ENCODE measurements around the gene AMZ1. TPM values are rescaled to one million over a fixed set of nuclear protein-coding genes. Genes with fewer than 3 reads are reported as not detected.

The AMZ1 gene
- total RNA-seq, 2 donors from 2014 or later: not detected

GRCh38 chr7:2750004-2750407 is 62.0 kb downstream of the AMZ1 start:
- no peaks in the 10 kb centered on the region for H3K27me3 ChIP-seq
- DNase-seq: no peak
- ATAC-seq: no peak
- intact Hi-C loops (cut with DNase I): no loop called here
- H3K36me3 ChIP-seq (replicated peaks in 1 of 2; ENCODE audit: insufficient read depth in 1 of 2, low read depth in 2 of 2): no peaks in the 10 kb centered on the region
- no peak overlapping the region for H3K27ac ChIP-seq
- no peaks in the 10 kb centered on the region for H3K9me3 ChIP-seq
- H3K4me1 ChIP-seq: no peaks in the 10 kb centered on the region
- 87 to 91% methylated on average over 5 of the region's 5 CpGs for WGBS, 2 donors
- no peak overlapping the region for H3K4me3 ChIP-seq
- TF ChIP-seq POLR2A (IDR thresholded peaks at IDR 0.05): no peak
- TF ChIP-seq, protein P1, sequence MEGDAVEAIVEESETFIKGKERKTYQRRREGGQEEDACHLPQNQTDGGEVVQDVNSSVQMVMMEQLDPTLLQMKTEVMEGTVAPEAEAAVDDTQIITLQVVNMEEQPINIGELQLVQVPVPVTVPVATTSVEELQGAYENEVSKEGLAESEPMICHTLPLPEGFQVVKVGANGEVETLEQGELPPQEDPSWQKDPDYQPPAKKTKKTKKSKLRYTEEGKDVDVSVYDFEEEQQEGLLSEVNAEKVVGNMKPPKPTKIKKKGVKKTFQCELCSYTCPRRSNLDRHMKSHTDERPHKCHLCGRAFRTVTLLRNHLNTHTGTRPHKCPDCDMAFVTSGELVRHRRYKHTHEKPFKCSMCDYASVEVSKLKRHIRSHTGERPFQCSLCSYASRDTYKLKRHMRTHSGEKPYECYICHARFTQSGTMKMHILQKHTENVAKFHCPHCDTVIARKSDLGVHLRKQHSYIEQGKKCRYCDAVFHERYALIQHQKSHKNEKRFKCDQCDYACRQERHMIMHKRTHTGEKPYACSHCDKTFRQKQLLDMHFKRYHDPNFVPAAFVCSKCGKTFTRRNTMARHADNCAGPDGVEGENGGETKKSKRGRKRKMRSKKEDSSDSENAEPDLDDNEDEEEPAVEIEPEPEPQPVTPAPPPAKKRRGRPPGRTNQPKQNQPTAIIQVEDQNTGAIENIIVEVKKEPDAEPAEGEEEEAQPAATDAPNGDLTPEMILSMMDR (IDR thresholded peaks at IDR 0.05): no peak

DNA sequence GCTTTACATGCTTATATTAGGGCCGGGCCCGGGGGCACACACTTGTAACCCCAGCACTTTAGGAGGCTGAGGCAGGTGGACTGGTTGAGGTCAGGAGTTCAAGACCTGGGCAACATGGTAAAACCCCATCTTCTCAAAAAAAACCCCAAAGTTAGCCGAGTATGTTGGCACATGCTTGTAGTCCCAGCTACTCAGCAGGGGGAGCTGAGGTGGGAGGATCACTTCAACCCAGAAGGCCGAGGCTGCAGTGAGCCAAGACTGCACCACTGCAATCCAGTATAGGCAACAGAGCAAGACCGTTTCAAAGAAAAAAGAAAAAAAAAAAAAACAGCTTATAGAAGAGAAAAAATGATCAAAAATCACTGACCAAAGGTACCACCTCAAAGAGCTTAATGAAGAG is 63.1 kb downstream of the AMZ1 start:
- 59 to 63% methylated on average over 5 of the region's 5 CpGs for WGBS, 2 donors
- no peak overlapping the region for H3K4me3 ChIP-seq
- no peaks in the 10 kb centered on the region for H3K36me3 ChIP-seq (replicated peaks in 1 of 2; ENCODE audit: insufficient read depth in 1 of 2, low read depth in 2 of 2)
- DNase-seq (no peak), ATAC-seq (no peak)
- H3K27me3 ChIP-seq: no peaks in the 10 kb centered on the region
- TF ChIP-seq, protein P1 (IDR thresholded peaks at IDR 0.05): no peak
- TF ChIP-seq POLR2A (IDR thresholded peaks at IDR 0.05): no peak
- no peaks in the 10 kb centered on the region for H3K9me3 ChIP-seq
- H3K4me1 ChIP-seq: no peaks in the 10 kb centered on the region
- intact Hi-C loops (cut with DNase I): no loop called here
- H3K27ac ChIP-seq: no peak overlapping the region

- no peak for DNase-seq
- intact Hi-C loops (cut with DNase I): no loop called here
- ATAC-seq: no peak
- TF ChIP-seq POLR2A (IDR thresholded peaks at IDR 0.05): no peak
- TF ChIP-seq, protein P1 (IDR thresholded peaks at IDR 0.05): no peak
- Histone ChIP-seq H3K9me3 (no peaks in the 10 kb centered on the region), H3K4me3 (no peak overlapping the region), H3K27me3 (no peaks in the 10 kb centered on the region), H3K27ac (no peak overlapping the region), H3K4me1 (no peaks in the 10 kb centered on the region), H3K36me3 (replicated peaks in 1 of 2; ENCODE audit: insufficient read depth in 1 of 2, low read depth in 2 of 2) (no peaks in the 10 kb centered on the region)
- 91 to 98% methylated on average over 3 of the region's 3 CpGs for WGBS, 2 donors
These were observed 65.1 kb downstream of the AMZ1 start for GRCh38 chr7:2753148-2753547.

DNA sequence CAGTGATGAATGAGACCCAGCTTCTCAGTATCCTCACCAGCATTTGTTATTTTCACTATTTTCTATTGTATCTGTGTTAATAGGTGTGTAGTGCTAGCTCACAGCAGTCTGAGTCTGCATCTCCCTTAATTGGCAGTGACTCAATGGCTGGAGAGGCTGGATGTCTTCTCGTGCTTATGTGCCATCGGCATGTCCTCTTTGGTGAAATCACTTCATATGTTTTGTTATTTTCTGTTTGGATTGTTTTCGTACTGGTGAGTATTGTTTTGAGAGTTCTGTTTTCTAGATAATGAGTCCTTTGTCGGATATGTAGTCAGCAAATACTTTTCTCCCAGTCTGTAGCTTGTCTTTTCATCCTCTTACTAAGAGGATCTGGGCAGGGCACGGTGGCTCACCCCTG is 66.1 kb downstream of the AMZ1 start:
- intact Hi-C loops (cut with DNase I): no loop called here
- no peaks in the 10 kb centered on the region for H3K27me3 ChIP-seq
- 93 to 97% methylated on average over 5 of the region's 5 CpGs for WGBS, 2 donors

DNA sequence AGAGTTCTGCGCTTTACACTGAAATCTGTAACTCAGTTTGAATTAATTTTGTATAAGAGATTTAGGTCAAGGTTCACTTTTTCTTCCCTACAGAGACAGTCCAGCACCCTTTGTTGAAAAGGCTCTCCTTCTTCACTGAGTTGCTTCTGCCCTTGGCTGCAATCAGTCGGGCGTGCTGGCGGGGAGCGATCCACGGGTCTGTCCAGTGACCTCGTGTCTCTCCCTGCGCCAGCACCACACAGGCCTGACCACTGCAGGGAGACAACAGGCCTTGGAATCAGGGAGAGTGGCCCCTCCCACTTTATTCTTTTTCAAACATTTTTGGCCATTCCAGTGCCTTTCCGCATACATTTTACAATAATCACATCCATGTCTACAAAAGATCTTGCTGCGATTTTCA is 66.9 kb downstream of the AMZ1 start:
- H3K27me3 ChIP-seq: no peaks in the 10 kb centered on the region
- H3K4me1 ChIP-seq: no peaks in the 10 kb centered on the region
- DNase-seq (no peak), ATAC-seq (no peak)
- intact Hi-C loops (cut with DNase I): no loop called here
- no peaks in the 10 kb centered on the region for H3K36me3 ChIP-seq (replicated peaks in 1 of 2; ENCODE audit: insufficient read depth in 1 of 2, low read depth in 2 of 2)
- TF ChIP-seq, protein P1 (IDR thresholded peaks at IDR 0.05): no peak
- no peak for TF ChIP-seq POLR2A (IDR thresholded peaks at IDR 0.05)
- H3K9me3 ChIP-seq: no peaks in the 10 kb centered on the region
- 92 to 95% methylated on average over 10 of the region's 10 CpGs for WGBS, 2 donors
- H3K4me3 ChIP-seq: no peak overlapping the region
- H3K27ac ChIP-seq: no peak overlapping the region

More for the DNA sequence above, 66.1 kb downstream of the AMZ1 start:
- H3K4me1 ChIP-seq: no peaks in the 10 kb centered on the region
- ATAC-seq (no peak), DNase-seq (no peak)
- no peaks in the 10 kb centered on the region for H3K36me3 ChIP-seq (replicated peaks in 1 of 2; ENCODE audit: insufficient read depth in 1 of 2, low read depth in 2 of 2)
- no peak overlapping the region for H3K4me3 ChIP-seq
- H3K27ac ChIP-seq: no peak overlapping the region
- TF ChIP-seq POLR2A (IDR thresholded peaks at IDR 0.05): no peak
- TF ChIP-seq, protein P1 (IDR thresholded peaks at IDR 0.05): no peak
- H3K9me3 ChIP-seq: no peaks in the 10 kb centered on the region

Measured in body of pancreas (tissue), 4 donors.